Measurements from ENCODE around the gene TM4SF18.

TM4SF18 gene

DNA sequence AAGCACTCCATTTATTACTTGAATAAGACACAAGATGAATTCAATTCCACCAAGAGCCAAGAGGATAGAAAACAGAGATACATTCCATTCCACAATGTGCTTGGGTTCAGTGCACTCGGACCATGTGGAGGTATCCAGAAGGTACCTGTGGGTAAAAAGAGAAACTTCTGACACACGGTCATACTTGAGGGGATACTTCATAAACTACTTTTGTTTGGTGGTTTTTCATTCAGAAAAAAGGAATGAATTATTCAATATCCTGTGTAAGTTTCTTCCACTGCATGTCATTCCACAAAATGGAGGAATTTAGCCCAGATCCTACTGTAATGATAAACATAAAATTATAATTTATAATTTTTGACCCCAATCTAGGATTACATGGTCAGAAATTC, 38.3 kb upstream of the TM4SF18 start:
- H3K9me3 ChIP-seq (ENCODE audit: insufficient read depth, low read depth, low read length) = peaks cover 1% of the 10 kb centered on the region

DNA sequence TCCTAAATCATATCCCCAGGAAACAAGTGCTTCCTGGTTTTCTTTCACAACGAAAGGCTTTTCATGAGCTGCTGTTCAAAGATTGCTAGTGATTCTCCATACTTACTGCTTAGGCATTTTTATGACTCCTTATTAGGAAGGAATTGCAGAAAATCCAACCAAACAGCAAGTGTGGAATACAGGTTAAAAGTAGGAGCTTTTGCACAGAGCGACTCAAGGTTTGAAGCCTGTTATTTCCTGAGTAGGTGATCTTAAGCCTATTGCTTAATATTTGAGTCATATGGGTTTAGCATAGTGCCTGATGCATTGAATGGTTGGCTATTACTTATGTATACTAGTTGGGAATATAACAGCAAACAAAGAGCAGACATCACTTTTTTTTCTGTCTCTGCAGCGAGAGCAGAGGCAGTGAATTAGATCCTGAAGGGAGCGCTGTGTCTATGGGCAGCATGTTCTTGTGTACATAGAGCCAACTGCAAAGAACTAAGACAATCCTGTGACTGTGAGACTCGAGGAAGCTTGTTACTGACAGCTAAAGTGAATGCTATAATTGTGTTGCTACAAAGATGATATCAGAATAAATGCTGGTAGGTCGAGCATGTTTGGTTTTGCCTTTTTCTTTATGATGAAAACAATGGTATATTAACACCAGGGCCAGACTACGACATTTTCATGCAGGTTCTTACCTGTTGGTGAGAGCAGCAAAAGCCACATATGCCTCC, 37.7 kb upstream of the TM4SF18 start:
- Histone ChIP-seq H3K9ac (ENCODE audit: low read length) (no peak overlapping the region), H3K14ac (ENCODE audit: low read length) (no peak overlapping the region), H2BK12ac (ENCODE audit: low read length) (no peak overlapping the region), H3K4me1 (ENCODE audit: control insufficient read depth in 1 of 2, insufficient read depth in 2 of 2, low read length in 2 of 2) (peaks cover 4 to 7% of the 10 kb centered on the region in 2 experiments), H2BK5ac (ENCODE audit: low read depth, low read length, poor library complexity) (no peak overlapping the region), H3K79me1 (ENCODE audit: low read length) (no peaks in the 10 kb centered on the region), H3K27me3 (ENCODE audit: insufficient read depth, low read length) (no peaks in the 10 kb centered on the region), H3K79me2 (ENCODE audit: control insufficient read depth, insufficient read depth, low read length, poor library complexity) (no peaks in the 10 kb centered on the region), H3K4me2 (ENCODE audit: low read length) (no peak overlapping the region), H3K23ac (ENCODE audit: low read length) (no peak overlapping the region), H3K18ac (ENCODE audit: low read length) (no peak overlapping the region), H2AFZ (ENCODE audit: insufficient read depth, low read length, poor library complexity) (no peak overlapping the region), H3K36me3 (ENCODE audit: control insufficient read depth in 1 of 2, insufficient read depth in 2 of 2, low read length in 2 of 2) (no peaks in the 10 kb centered on the region), H3K4me3 (ENCODE audit: low read depth, low read length) (no peak overlapping the region), H2BK120ac (ENCODE audit: insufficient read depth, low read length, poor library complexity) (no peak overlapping the region), H2AK5ac (ENCODE audit: low read length) (no peak overlapping the region), H3K27ac (ENCODE audit: low read depth, low read length) (no peak overlapping the region), H4K91ac (ENCODE audit: low read depth, low read length) (no peak overlapping the region), H4K8ac (ENCODE audit: low read depth, low read length) (no peak overlapping the region), H3K4ac (ENCODE audit: low read depth, low read length) (no peak overlapping the region), H4K12ac (ENCODE audit: low read depth, low read length) (no peak overlapping the region), H3K9me3 (ENCODE audit: insufficient read depth, low read depth, low read length) (peaks cover 1% of the 10 kb centered on the region)
- no CpG with 5 or more reads among the region's 7 CpGs for WGBS (ENCODE audit: extremely low coverage, insufficient coverage, insufficient read length)
- DNase-seq = peak; percentile 30 to 71

More for the DNA sequence above, 38.3 kb upstream of the TM4SF18 start:
- Histone ChIP-seq H4K91ac (ENCODE audit: low read depth, low read length) (no peak overlapping the region), H3K79me1 (ENCODE audit: low read length) (no peaks in the 10 kb centered on the region), H3K79me2 (ENCODE audit: control insufficient read depth, insufficient read depth, low read length, poor library complexity) (no peaks in the 10 kb centered on the region), H3K27me3 (ENCODE audit: insufficient read depth, low read length) (no peaks in the 10 kb centered on the region), H3K18ac (ENCODE audit: low read length) (no peak overlapping the region), H3K36me3 (ENCODE audit: control insufficient read depth in 1 of 2, insufficient read depth in 2 of 2, low read length in 2 of 2) (no peaks in the 10 kb centered on the region), H3K23ac (ENCODE audit: low read length) (no peak overlapping the region), H2BK120ac (ENCODE audit: insufficient read depth, low read length, poor library complexity) (no peak overlapping the region), H3K27ac (ENCODE audit: low read depth, low read length) (no peak overlapping the region), H2AFZ (ENCODE audit: insufficient read depth, low read length, poor library complexity) (no peak overlapping the region), H3K4me3 (ENCODE audit: low read depth, low read length) (no peak overlapping the region), H4K12ac (ENCODE audit: low read depth, low read length) (no peak overlapping the region), H2AK5ac (ENCODE audit: low read length) (no peak overlapping the region), H2BK5ac (ENCODE audit: low read depth, low read length, poor library complexity) (no peak overlapping the region), H3K9ac (ENCODE audit: low read length) (no peak overlapping the region), H3K14ac (ENCODE audit: low read length) (no peak overlapping the region), H3K4ac (ENCODE audit: low read depth, low read length) (no peak overlapping the region), H2BK12ac (ENCODE audit: low read length) (no peak overlapping the region), H3K4me1 (ENCODE audit: control insufficient read depth in 1 of 2, insufficient read depth in 2 of 2, low read length in 2 of 2) (peaks cover 4 to 7% of the 10 kb centered on the region in 2 experiments), H3K4me2 (ENCODE audit: low read length) (no peak overlapping the region), H4K8ac (ENCODE audit: low read depth, low read length) (no peak overlapping the region)
- DNase-seq = no peak
- whole genome bisulfite sequencing (ENCODE audit: extremely low coverage, insufficient coverage, insufficient read length) = no CpG with 5 or more reads among the region's 2 CpGs

DNA sequence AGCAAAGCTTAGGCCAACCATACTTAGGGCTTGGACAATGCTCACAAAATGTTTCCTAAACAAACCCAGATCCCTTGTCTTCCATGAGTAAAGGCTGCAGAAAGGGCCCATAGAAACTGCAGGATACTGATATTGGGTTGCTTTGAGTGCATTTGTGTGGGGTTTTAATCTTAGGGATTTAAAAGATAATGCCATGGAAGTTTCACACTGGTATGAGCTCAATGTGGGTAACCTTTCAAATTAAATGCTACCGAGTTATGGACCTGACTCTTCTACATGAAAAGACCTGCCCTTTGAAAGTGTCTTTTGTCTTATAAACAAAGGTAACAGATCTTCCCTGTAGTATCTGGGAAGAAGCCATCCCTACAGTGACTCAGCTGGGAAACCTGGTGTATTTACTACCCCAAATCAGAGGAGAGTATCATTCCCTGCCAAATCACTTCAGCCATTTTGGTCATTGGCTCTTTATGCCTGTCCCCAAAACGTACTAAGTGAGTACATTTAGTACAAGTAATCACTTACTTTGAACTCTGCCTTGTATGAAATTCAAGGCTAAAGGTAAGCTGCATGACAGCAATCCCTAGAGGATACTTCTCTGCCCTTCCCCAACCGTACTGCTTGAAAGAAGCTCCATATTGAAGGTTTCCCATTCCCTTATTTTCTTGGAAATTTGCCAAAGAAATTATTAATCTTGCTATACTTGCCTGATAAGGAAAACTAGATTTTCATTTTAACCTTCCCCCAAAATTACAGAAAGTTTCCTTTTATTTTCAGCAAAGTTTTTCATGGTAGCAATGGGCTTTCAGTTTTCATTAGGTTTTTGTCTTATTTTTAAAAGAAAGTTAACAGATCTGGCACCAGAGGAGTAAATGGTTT, 36.8 kb upstream of the TM4SF18 start:
- Histone ChIP-seq H3K18ac (ENCODE audit: low read length) (no peak overlapping the region), H2AFZ (ENCODE audit: insufficient read depth, low read length, poor library complexity) (no peak overlapping the region), H3K23ac (ENCODE audit: low read length) (no peak overlapping the region), H4K91ac (ENCODE audit: low read depth, low read length) (no peak overlapping the region), H2BK5ac (ENCODE audit: low read depth, low read length, poor library complexity) (no peak overlapping the region), H3K27ac (ENCODE audit: low read depth, low read length) (no peak overlapping the region), H2AK5ac (ENCODE audit: low read length) (no peak overlapping the region), H3K9me3 (ENCODE audit: insufficient read depth, low read depth, low read length) (peaks cover 1% of the 10 kb centered on the region), H4K12ac (ENCODE audit: low read depth, low read length) (no peak overlapping the region), H4K8ac (ENCODE audit: low read depth, low read length) (no peak overlapping the region), H3K79me2 (ENCODE audit: control insufficient read depth, insufficient read depth, low read length, poor library complexity) (no peaks in the 10 kb centered on the region), H2BK12ac (ENCODE audit: low read length) (no peak overlapping the region), H3K79me1 (ENCODE audit: low read length) (no peaks in the 10 kb centered on the region), H3K36me3 (ENCODE audit: control insufficient read depth in 1 of 2, insufficient read depth in 2 of 2, low read length in 2 of 2) (no peaks in the 10 kb centered on the region), H3K4me1 (ENCODE audit: control insufficient read depth in 1 of 2, insufficient read depth in 2 of 2, low read length in 2 of 2) (peaks cover 4 to 7% of the 10 kb centered on the region in 2 experiments), H3K9ac (ENCODE audit: low read length) (no peak overlapping the region), H3K27me3 (ENCODE audit: insufficient read depth, low read length) (no peaks in the 10 kb centered on the region), H3K14ac (ENCODE audit: low read length) (no peak overlapping the region), H2BK120ac (ENCODE audit: insufficient read depth, low read length, poor library complexity) (no peak overlapping the region), H3K4me3 (ENCODE audit: low read depth, low read length) (no peak overlapping the region), H3K4ac (ENCODE audit: low read depth, low read length) (no peak overlapping the region), H3K4me2 (ENCODE audit: low read length) (no peak overlapping the region)
- no CpG with 5 or more reads among the region's 3 CpGs for WGBS (ENCODE audit: extremely low coverage, insufficient coverage, insufficient read length)
- DNase-seq = no peak

DNA sequence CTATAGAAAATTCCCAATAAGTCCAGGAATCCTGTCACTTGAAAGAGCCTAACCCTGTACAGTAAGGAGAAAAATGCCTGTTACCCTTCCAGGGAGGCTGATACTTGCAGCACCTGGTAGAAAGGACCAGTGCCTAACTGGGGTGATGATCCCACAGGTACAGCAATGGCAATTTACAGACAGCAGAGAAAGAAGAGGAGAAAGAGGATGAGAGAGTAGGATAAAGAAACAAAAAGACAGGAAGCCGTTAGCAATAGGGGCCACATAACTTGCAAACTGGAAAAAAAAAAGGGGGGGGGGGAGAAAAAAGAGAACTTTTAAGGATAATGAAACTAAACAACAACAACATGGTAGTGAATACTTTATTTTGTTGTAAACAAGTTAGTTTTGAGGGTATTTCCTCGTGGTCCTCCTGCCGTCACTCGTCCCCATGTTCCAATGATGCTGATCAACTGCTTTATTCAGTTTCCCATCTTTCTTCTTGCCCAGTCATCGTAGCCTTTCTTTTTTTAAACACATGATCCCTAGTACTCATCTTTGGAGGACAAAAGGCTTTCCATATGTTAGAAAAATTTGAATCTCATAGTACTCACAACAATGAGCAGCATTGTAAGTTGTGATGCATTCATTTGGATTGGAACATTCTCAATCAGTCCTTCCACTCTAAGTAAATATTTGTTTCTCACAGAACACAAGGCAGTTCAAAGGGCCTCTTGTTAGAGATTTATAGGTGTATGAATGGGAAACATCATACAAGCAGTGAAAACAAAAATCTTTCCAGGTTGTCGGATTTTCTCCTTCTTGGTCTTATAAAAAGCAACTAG, 35.5 kb upstream of the TM4SF18 start:
- H3K27me3 ChIP-seq (ENCODE audit: insufficient read depth, low read length) = no peaks in the 10 kb centered on the region
- H2BK120ac ChIP-seq (ENCODE audit: insufficient read depth, low read length, poor library complexity) = no peak overlapping the region
- H3K9ac ChIP-seq (ENCODE audit: low read length) = no peak overlapping the region
- peaks cover 1% of the 10 kb centered on the region for H3K9me3 ChIP-seq (ENCODE audit: insufficient read depth, low read depth, low read length)
- peaks cover 4 to 7% of the 10 kb centered on the region in 2 experiments for H3K4me1 ChIP-seq (ENCODE audit: control insufficient read depth in 1 of 2, insufficient read depth in 2 of 2, low read length in 2 of 2)
- no CpG with 5 or more reads among the region's 6 CpGs for WGBS (ENCODE audit: extremely low coverage, insufficient coverage, insufficient read length)
- no peak overlapping the region for H3K4me2 ChIP-seq (ENCODE audit: low read length)
- no peaks in the 10 kb centered on the region for H3K36me3 ChIP-seq (ENCODE audit: control insufficient read depth in 1 of 2, insufficient read depth in 2 of 2, low read length in 2 of 2)
- no peak overlapping the region for H3K4me3 ChIP-seq (ENCODE audit: low read depth, low read length)
- no peak overlapping the region for H2AFZ ChIP-seq (ENCODE audit: insufficient read depth, low read length, poor library complexity)
- H4K8ac ChIP-seq (ENCODE audit: low read depth, low read length) = peak overlapping the region; percentile 54
- no peak overlapping the region for H3K27ac ChIP-seq (ENCODE audit: low read depth, low read length)
- H3K79me1 ChIP-seq (ENCODE audit: low read length) = no peaks in the 10 kb centered on the region
- H4K12ac ChIP-seq (ENCODE audit: low read depth, low read length) = no peak overlapping the region
- H2BK12ac ChIP-seq (ENCODE audit: low read length) = peak overlapping the region; percentile 58
- no peak overlapping the region for H2BK5ac ChIP-seq (ENCODE audit: low read depth, low read length, poor library complexity)
- no peak overlapping the region for H4K91ac ChIP-seq (ENCODE audit: low read depth, low read length)
- H3K14ac ChIP-seq (ENCODE audit: low read length) = no peak overlapping the region
- DNase-seq = no peak
- no peak overlapping the region for H3K23ac ChIP-seq (ENCODE audit: low read length)
- no peaks in the 10 kb centered on the region for H3K79me2 ChIP-seq (ENCODE audit: control insufficient read depth, insufficient read depth, low read length, poor library complexity)
- no peak overlapping the region for H3K18ac ChIP-seq (ENCODE audit: low read length)
- no peak overlapping the region for H2AK5ac ChIP-seq (ENCODE audit: low read length)
- no peak overlapping the region for H3K4ac ChIP-seq (ENCODE audit: low read depth, low read length)

Measured in trophoblast cell (in vitro differentiated cells and primary cell).